CD14-positive monocyte (primary cell): ENCODE measurements around the gene INPP4A. TPM values are rescaled to one million over a fixed set of nuclear protein-coding genes. Genes with fewer than 3 reads are reported as not detected.

Experiments
- DNase-seq, 3 donors: peaks; one replicate each; pipeline ENCODE4 v3.0.0-alpha.2; 2011 to 2022
- H2AFZ ChIP-seq: 2 replicates; pipeline ENCODE4 v1.6.0; 2012; ENCODE audit warnings: mild to moderate bottlenecking, low read depth, low read length, inconsistent platforms; ENCODE audit not compliant: insufficient read depth, poor library complexity, severe bottlenecking
- H3K27ac ChIP-seq, 2 donors: 1 replicate in 1 of 2; 2 replicates in 1 of 2; pipeline ENCODE4 v1.5.1; 2012 to 2013; ENCODE audit warnings: low read length in 2 of 2, control low read depth in 1 of 2, inconsistent platforms in 1 of 2, low read depth in 1 of 2, mild to moderate bottlenecking in 1 of 2
- H3K27me3 ChIP-seq, 2 donors: one replicate each; pipeline versions ENCODE4 v1.6.0 to v1.6.1; 2011 to 2013; ENCODE audit warnings: low read length in 2 of 2; ENCODE audit not compliant: control insufficient read depth in 2 of 2, insufficient read depth in 2 of 2
- H3K36me3 ChIP-seq, 2 donors: replicated peaks in 1 of 2; 1 replicate in 1 of 2; 2 replicates in 1 of 2; pipeline versions ENCODE4 v1.5.1 to v1.6.1; 2012 to 2013; ENCODE audit warnings: low read length in 2 of 2, control low read depth in 1 of 2, inconsistent platforms in 1 of 2, mild to moderate bottlenecking in 1 of 2; ENCODE audit not compliant: insufficient read depth in 2 of 2, control insufficient read depth in 1 of 2
- H3K4me1 ChIP-seq, 2 donors: 1 replicate in 1 of 2; 2 replicates in 1 of 2; pipeline versions ENCODE4 v1.5.1 to v1.6.1; 2012 to 2013; ENCODE audit warnings: low read length in 2 of 2, control low read depth in 1 of 2, inconsistent platforms in 1 of 2, mild to moderate bottlenecking in 1 of 2, moderate library complexity in 1 of 2; ENCODE audit not compliant: insufficient read depth in 2 of 2, control insufficient read depth in 1 of 2
- H3K4me2 ChIP-seq: replicated peaks from 2 replicates; pipeline ENCODE3; 2012; ENCODE audit warnings: low read length, moderate library complexity, mild to moderate bottlenecking; ENCODE audit not compliant: poor library complexity, severe bottlenecking; ENCODE audit errors: extremely low read depth
- H3K4me3 ChIP-seq, 3 experiments: fragments of 200-600 bp in 1 of 3; sonication (generic) in 1 of 3; replicated peaks in 1 of 3; 1 replicate in 2 of 3; 2 replicates in 1 of 3; pipeline ENCODE4 v1.5.1; 2011 to 2013; ENCODE audit warnings: low read length in 3 of 3, mild to moderate bottlenecking in 3 of 3, control low read depth in 2 of 3, low read depth in 2 of 3, inconsistent platforms in 1 of 3, moderate library complexity in 1 of 3
- H3K79me2 ChIP-seq: 2 replicates; pipeline ENCODE4 v1.6.0; 2012; ENCODE audit warnings: mild to moderate bottlenecking, control low read depth, inconsistent platforms, low read length, moderate library complexity; ENCODE audit not compliant: insufficient read depth
- H3K9ac ChIP-seq: 2 replicates; pipeline ENCODE4 v1.6.0; 2017; ENCODE audit warnings: low read length, mild to moderate bottlenecking; ENCODE audit not compliant: insufficient read depth, poor library complexity, severe bottlenecking
- H3K9me3 ChIP-seq, 2 donors: replicated peaks in 1 of 2; 1 replicate in 1 of 2; 2 replicates in 1 of 2; pipeline versions ENCODE4 v1.5.1 to v1.6.1; 2012 to 2013; ENCODE audit warnings: low read length in 2 of 2, control low read depth in 1 of 2; ENCODE audit not compliant: control insufficient read depth in 1 of 2, insufficient read depth in 1 of 2
- H4K20me1 ChIP-seq: 2 replicates; pipeline ENCODE4 v1.6.0; 2012; ENCODE audit warnings: mild to moderate bottlenecking, low read length, control low read depth, moderate library complexity; ENCODE audit not compliant: insufficient read depth
- H3K27ac Mint-ChIP-seq, 7 donors: one replicate each; pipeline ENCODE4 v1.8.0; 2020; ENCODE audit warnings: mild to moderate bottlenecking in 7 of 7, mixed read lengths in 7 of 7, moderate library complexity in 6 of 7, inconsistent platforms in 2 of 7
- H3K27me3 Mint-ChIP-seq, 3 donors: one replicate each; pipeline ENCODE4 v1.8.0; 2021 to 2022; ENCODE audit warnings: low read depth in 3 of 3, mild to moderate bottlenecking in 3 of 3, mixed read lengths in 3 of 3, moderate library complexity in 3 of 3, inconsistent platforms in 1 of 3
- H3K36me3 Mint-ChIP-seq, 2 donors: one replicate each; pipeline ENCODE4 v1.8.0; 2020; ENCODE audit warnings: mixed read lengths in 2 of 2, inconsistent platforms in 1 of 2, mild to moderate bottlenecking in 1 of 2
- H3K4me1 Mint-ChIP-seq: one replicate; pipeline ENCODE4 v1.8.0; 2020; ENCODE audit warnings: mild to moderate bottlenecking, mixed read lengths
- H3K4me3 Mint-ChIP-seq, 2 donors: one replicate each; pipeline ENCODE4 v1.8.0; 2020; ENCODE audit warnings: mild to moderate bottlenecking in 2 of 2, mixed read lengths in 2 of 2, moderate library complexity in 1 of 2
- H3K9me3 Mint-ChIP-seq, 7 donors: one replicate each; pipeline ENCODE4 v1.8.0; 2020 to 2022; ENCODE audit warnings: mixed read lengths in 7 of 7, mild to moderate bottlenecking in 6 of 7, moderate library complexity in 6 of 7, inconsistent platforms in 2 of 7
- CTCF ChIP-seq: fragments of 200-600 bp; IDR thresholded peaks from one replicate; pipeline ENCODE4 v1.8.0; 2022; ENCODE audit warnings: antibody characterized with exemption, mild to moderate bottlenecking
- WGBS: methylation state at CpG from one replicate; pipeline ENCODE4 v1.1.5; 2013; ENCODE audit warnings: missing lambda C conversion rate; ENCODE audit not compliant: insufficient coverage; 5-methylcytosine and 5-hydroxymethylcytosine counted together
- intact Hi-C, 2 donors: fragments of 100-400 bp; cut with micrococcal nuclease; formaldehyde crosslinking; loops; one replicate each; pipeline versions ENCODE4 v1.15.0 to v1.15.1; 2023
- polyA plus RNA-seq, 3 donors: library from polyadenylated mRNA; depleted of rRNA in 1 of 3; unstranded in 2 of 3; stranded (reverse) in 1 of 3; fragments of 300-500 nt in 2 of 3; fragments of >200 nt in 1 of 3; fragmentation: Illumina TruSeq in 2 of 3; gene quantifications; 1 replicate in 2 of 3; 2 replicates in 1 of 3; pipeline ENCODE4 v1.2.3, GENCODE V29; 2012 to 2021

Gene INPP4A
- polyA plus RNA-seq, 3 donors = 13.7 to 52.4 (median 20.7) TPM

DNA sequence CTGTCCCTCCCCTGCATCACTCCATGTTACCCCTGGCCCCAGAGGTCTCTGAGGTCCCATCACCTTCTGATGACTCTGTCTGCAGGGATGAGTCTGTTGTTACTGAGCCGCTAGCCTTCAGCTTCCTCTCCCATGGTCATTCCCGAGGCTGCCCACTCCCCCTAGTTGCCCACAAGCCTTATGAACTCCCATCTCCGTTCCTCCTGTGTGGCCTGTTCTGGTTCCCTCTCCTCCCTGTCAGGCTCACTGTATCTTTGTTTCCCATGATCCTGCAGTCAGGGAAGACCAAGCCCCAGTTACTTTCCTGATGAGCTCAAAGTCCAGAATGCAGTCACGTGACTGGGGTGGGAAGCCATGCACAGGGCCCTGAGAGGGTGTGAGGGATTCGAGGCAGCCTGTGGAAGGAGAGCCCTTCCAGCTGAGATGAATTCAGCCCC, 39.5 kb downstream of the INPP4A start:
- Mint-ChIP-seq H3K36me3 (peaks cover 11 to 15% of the 10 kb centered on the region in 2 donors), H3K4me1 (peaks cover 67% of the 10 kb centered on the region), H3K27me3 (peaks cover 0 to 4% (median 0%) of the 10 kb centered on the region in 3 donors), H3K4me3 (no peak overlapping the region), H3K27ac (peak overlapping the region in 5 of 7 donors; percentile 57 to 72 (median 65)), H3K9me3 (no peaks in the 10 kb centered on the region)
- no peaks in the 10 kb centered on the region for H3K9me3 ChIP-seq
- no peak for TF ChIP-seq CTCF
- intact Hi-C loops = no loop called here
- no peak overlapping the region for H3K9ac ChIP-seq
- H3K27ac ChIP-seq = peak overlapping the region in 1 of 2 donors; percentile 22
- no peak for DNase-seq
- peaks cover 96% of the 10 kb centered on the region for H4K20me1 ChIP-seq
- 100% methylated on average over 2 of the region's 5 CpGs for WGBS
- H3K36me3 ChIP-seq = peaks cover 4 to 9% of the 10 kb centered on the region in 2 donors
- H3K4me1 ChIP-seq = peaks cover 35 to 47% of the 10 kb centered on the region in 2 donors
- no peaks in the 10 kb centered on the region for H3K27me3 ChIP-seq
- H2AFZ ChIP-seq = no peak overlapping the region
- peaks cover 100% of the 10 kb centered on the region for H3K79me2 ChIP-seq
- no peak overlapping the region for H3K4me2 ChIP-seq
- no peak overlapping the region for H3K4me3 ChIP-seq

GRCh38 chr2:98484652-98485452, 40.2 kb downstream of the INPP4A start:
- peaks cover 67% of the 10 kb centered on the region for H3K4me1 Mint-ChIP-seq
- H3K27me3 Mint-ChIP-seq = peaks cover 0 to 4% (median 0%) of the 10 kb centered on the region in 3 donors
- Histone ChIP-seq H4K20me1 (peaks cover 96% of the 10 kb centered on the region), H3K9ac (no peak overlapping the region), H3K27me3 (no peaks in the 10 kb centered on the region), H3K4me2 (no peak overlapping the region), H3K79me2 (peaks cover 100% of the 10 kb centered on the region), H2AFZ (no peak overlapping the region), H3K4me1 (peaks cover 35 to 47% of the 10 kb centered on the region in 2 donors), H3K36me3 (peaks cover 4 to 9% of the 10 kb centered on the region in 2 donors), H3K27ac (no peak overlapping the region), H3K9me3 (no peaks in the 10 kb centered on the region), H3K4me3 (no peak overlapping the region)
- peak overlapping the region in 1 of 7 donors; percentile 22 for H3K27ac Mint-ChIP-seq
- intact Hi-C loops = loop anchor here in 1 of 2 donors (5.0 kb wide), 1 partner anchor 38 kb away; no protein-coding TSS in a partner anchor
- H3K36me3 Mint-ChIP-seq = peaks cover 11 to 15% of the 10 kb centered on the region in 2 donors
- WGBS = 98% methylated on average over 7 of the region's 13 CpGs
- no peak for DNase-seq
- no peak for TF ChIP-seq CTCF
- no peaks in the 10 kb centered on the region for H3K9me3 Mint-ChIP-seq
- no peak overlapping the region for H3K4me3 Mint-ChIP-seq
